ENCODE results near the gene MSRB1. TPM values are rescaled to one million over a fixed set of nuclear protein-coding genes. Genes with fewer than 3 reads are reported as not detected.

Gene MSRB1
- total and polyA plus RNA-seq, 2 of the 13 experiments (the other 11 are each of a cell fraction or from before 2014, with no cell fraction given): 32.1 to 75.4 TPM

DNA sequence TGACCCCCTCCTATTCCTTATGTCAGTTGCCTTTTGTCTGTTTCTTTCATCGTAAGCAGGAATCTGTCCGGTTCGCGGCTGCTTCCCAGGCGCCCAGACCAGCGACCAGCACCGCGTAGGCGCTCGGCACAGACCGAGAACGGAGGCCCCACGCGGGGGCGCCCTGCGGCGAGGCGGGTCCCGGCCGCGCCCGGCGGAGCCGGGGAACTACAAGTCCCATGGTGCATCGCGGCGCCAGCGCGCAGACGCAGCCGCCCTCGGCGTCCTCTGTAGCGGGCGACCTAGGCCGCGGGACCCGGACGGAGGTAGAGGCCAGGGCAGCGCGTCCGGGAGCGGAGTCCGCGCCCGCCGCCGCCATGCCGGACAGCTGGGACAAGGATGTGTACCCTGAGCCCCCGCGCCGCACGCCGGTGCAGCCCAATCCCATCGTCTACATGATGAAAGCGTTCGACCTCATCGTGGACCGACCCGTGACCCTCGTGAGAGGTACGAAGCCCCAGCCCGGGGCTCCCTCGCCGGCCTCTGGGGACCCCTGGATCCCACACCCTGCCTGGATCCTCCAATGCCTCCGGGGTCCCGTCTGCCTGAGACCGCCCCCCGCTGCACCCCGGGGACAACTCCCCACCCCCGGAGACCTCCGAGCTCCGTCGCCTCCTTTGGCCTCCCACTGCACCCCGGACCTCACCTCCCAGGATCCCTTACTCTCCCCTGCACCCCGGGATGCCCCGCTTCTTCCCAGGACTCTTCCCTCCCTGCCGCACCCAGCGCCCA lies 16.5 kb upstream of the MSRB1 start, which contains the start of gene NDUFB10 (continued):
- TF ChIP-seq SAP130 (CRISPR knock-in tag; IDR thresholded peaks at IDR 0.05; ENCODE audit: low read depth): peak; percentile 88
- no peak for TF ChIP-seq ZNF432 (CRISPR knock-in tag; IDR thresholded peaks at IDR 0.05; ENCODE audit: borderline replicate concordance)
- peak; percentile 88; the same call in 1 of the 2 replicates for TF ChIP-seq TBP (CRISPR knock-in tag; IDR thresholded peaks at IDR 0.05)
- TF ChIP-seq ZNF3 (CRISPR knock-in tag; IDR thresholded peaks at IDR 0.05): no peak
- no peak for TF ChIP-seq KLF15 (CRISPR knock-in tag; IDR thresholded peaks at IDR 0.05; ENCODE audit: borderline replicate concordance)
- TF ChIP-seq ISL2 (CRISPR knock-in tag; IDR thresholded peaks at IDR 0.05): peak; percentile 72; the same call in 1 of the 2 replicates
- TF ChIP-seq ZFY (CRISPR knock-in tag; IDR thresholded peaks at IDR 0.05): peak; percentile 100
- TF ChIP-seq NBN (conservative IDR thresholded peaks at IDR 0.05): no peak
- TF ChIP-seq ZNF501 (CRISPR knock-in tag; IDR thresholded peaks at IDR 0.05): peak; percentile 85
- TF ChIP-seq TEAD3 (CRISPR knock-in tag; optimal IDR thresholded peaks at IDR 0.05; ENCODE audit: borderline replicate concordance): no peak
- TF ChIP-seq, protein P1, sequence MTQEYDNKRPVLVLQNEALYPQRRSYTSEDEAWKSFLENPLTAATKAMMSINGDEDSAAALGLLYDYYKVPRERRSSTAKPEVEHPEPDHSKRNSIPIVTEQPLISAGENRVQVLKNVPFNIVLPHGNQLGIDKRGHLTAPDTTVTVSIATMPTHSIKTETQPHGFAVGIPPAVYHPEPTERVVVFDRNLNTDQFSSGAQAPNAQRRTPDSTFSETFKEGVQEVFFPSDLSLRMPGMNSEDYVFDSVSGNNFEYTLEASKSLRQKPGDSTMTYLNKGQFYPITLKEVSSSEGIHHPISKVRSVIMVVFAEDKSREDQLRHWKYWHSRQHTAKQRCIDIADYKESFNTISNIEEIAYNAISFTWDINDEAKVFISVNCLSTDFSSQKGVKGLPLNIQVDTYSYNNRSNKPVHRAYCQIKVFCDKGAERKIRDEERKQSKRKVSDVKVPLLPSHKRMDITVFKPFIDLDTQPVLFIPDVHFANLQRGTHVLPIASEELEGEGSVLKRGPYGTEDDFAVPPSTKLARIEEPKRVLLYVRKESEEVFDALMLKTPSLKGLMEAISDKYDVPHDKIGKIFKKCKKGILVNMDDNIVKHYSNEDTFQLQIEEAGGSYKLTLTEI (CRISPR knock-in tag; conservative IDR thresholded peaks at IDR 0.05): no peak
- peak; percentile 56; the same call in 1 of the 2 replicates for TF ChIP-seq GFI1 (CRISPR knock-in tag; IDR thresholded peaks at IDR 0.05; ENCODE audit: borderline replicate concordance)
- TF ChIP-seq HDAC2 (CRISPR knock-in tag; IDR thresholded peaks at IDR 0.05): peak; percentile 57; the same call in 1 of the 2 replicates
- no peak for TF ChIP-seq ZNF672 (CRISPR knock-in tag; IDR thresholded peaks at IDR 0.05)
- TF ChIP-seq MXD4 (CRISPR knock-in tag; IDR thresholded peaks at IDR 0.05): peak; percentile 80
- peak; percentile 88; the same call in 1 of the 2 replicates for TF ChIP-seq IRF9 (CRISPR knock-in tag; IDR thresholded peaks at IDR 0.05; ENCODE audit: borderline replicate concordance)
- TF ChIP-seq, protein P2, sequence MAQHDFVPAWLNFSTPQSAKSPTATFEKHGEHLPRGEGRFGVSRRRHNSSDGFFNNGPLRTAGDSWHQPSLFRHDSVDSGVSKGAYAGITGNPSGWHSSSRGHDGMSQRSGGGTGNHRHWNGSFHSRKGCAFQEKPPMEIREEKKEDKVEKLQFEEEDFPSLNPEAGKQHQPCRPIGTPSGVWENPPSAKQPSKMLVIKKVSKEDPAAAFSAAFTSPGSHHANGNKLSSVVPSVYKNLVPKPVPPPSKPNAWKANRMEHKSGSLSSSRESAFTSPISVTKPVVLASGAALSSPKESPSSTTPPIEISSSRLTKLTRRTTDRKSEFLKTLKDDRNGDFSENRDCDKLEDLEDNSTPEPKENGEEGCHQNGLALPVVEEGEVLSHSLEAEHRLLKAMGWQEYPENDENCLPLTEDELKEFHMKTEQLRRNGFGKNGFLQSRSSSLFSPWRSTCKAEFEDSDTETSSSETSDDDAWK (CRISPR knock-in tag; IDR thresholded peaks at IDR 0.05): no peak
- TF ChIP-seq ZNF33B (CRISPR knock-in tag; IDR thresholded peaks at IDR 0.05): 0 out of 2 replicates have a peak, but pooled peaks have one; percentile 76
- TF ChIP-seq ZNF790 (CRISPR knock-in tag; IDR thresholded peaks at IDR 0.05; ENCODE audit: borderline replicate concordance): peak; percentile 93; the same call in 1 of the 2 replicates
- peak; percentile 83; the same call in 1 of the 2 replicates for TF ChIP-seq KDM5B (CRISPR knock-in tag; IDR thresholded peaks at IDR 0.05; ENCODE audit: borderline replicate concordance)
- no peak for TF ChIP-seq SP1 (IDR thresholded peaks at IDR 0.05)
- no peak for TF ChIP-seq SP1 (CRISPR knock-in tag; IDR thresholded peaks at IDR 0.05)
- TF ChIP-seq, protein P3, sequence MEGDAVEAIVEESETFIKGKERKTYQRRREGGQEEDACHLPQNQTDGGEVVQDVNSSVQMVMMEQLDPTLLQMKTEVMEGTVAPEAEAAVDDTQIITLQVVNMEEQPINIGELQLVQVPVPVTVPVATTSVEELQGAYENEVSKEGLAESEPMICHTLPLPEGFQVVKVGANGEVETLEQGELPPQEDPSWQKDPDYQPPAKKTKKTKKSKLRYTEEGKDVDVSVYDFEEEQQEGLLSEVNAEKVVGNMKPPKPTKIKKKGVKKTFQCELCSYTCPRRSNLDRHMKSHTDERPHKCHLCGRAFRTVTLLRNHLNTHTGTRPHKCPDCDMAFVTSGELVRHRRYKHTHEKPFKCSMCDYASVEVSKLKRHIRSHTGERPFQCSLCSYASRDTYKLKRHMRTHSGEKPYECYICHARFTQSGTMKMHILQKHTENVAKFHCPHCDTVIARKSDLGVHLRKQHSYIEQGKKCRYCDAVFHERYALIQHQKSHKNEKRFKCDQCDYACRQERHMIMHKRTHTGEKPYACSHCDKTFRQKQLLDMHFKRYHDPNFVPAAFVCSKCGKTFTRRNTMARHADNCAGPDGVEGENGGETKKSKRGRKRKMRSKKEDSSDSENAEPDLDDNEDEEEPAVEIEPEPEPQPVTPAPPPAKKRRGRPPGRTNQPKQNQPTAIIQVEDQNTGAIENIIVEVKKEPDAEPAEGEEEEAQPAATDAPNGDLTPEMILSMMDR (CRISPR knock-in tag; IDR thresholded peaks at IDR 0.05): peak; percentile 82
- no peak for TF ChIP-seq HIC2 (CRISPR knock-in tag; IDR thresholded peaks at IDR 0.05; ENCODE audit: low read depth)

Data from HepG2 (cell line).